AG10803 (cell line): ENCODE measurements around the gene TPSG1.

Source experiments
- DNase-seq: peaks from one replicate; pipeline ENCODE4 v3.0.0; 2010; ENCODE audit warnings: low read depth
- H3K4me3 ChIP-seq: 2 replicates; pipeline ENCODE4 v1.5.1; 2011; ENCODE audit warnings: mild to moderate bottlenecking, low read length, control low read depth
- CTCF ChIP-seq: conservative IDR thresholded peaks from 2 replicates; pipeline ENCODE4 v1.5.1; 2011; ENCODE audit warnings: mild to moderate bottlenecking, low read length, control low read depth, inconsistent platforms

The TPSG1 gene

GRCh38 chr16:1212616-1213194 is 12.4 kb downstream of the TPSG1 start:
- TF ChIP-seq CTCF: no peak
- no peak overlapping the region for H3K4me3 ChIP-seq
- no peak for DNase-seq

GRCh38 chr16:1211451-1212268 is 13.4 kb downstream of the TPSG1 start:
- no peak for DNase-seq
- no peak overlapping the region for H3K4me3 ChIP-seq
- no peak for TF ChIP-seq CTCF

GRCh38 chr16:1210461-1210860 is 14.6 kb downstream of the TPSG1 start:
- no peak for TF ChIP-seq CTCF
- H3K4me3 ChIP-seq: no peak overlapping the region
- no peak for DNase-seq

GRCh38 chr16:1209081-1209480 is 16.0 kb downstream of the TPSG1 start:
- no peak for DNase-seq
- no peak for TF ChIP-seq CTCF
- H3K4me3 ChIP-seq: no peak overlapping the region

- no peak for TF ChIP-seq CTCF
- DNase-seq: no peak
- no peak overlapping the region for H3K4me3 ChIP-seq
Measured at GRCh38 chr16:1208239-1208830, 16.7 kb downstream of the TPSG1 start.

- DNase-seq: no peak
- H3K4me3 ChIP-seq: no peak overlapping the region
- no peak for TF ChIP-seq CTCF
Measured at GRCh38 chr16:1206786-1207185, 18.3 kb downstream of the TPSG1 start.

- no peak overlapping the region for H3K4me3 ChIP-seq
- DNase-seq: no peak
- TF ChIP-seq CTCF: no peak
Measured at GRCh38 chr16:1206326-1206725, 18.7 kb downstream of the TPSG1 start.
